NCI-H2081 treated with DMSO at 0.1 percent for 48 hours (cell line): Measurements from ENCODE around the gene XPO4.

ENCODE experiments used
- DNase-seq: peaks from one replicate; lab custom pipeline; 2025; lab: John Stamatoyannopoulos, UW

Gene XPO4

GRCh38 chr13:20728579-20729311 is 173.8 kb downstream of the XPO4 start:
- no peak for DNase-seq

- no peak for DNase-seq
These were observed 174.7 kb downstream of the XPO4 start for GRCh38 chr13:20727856-20728255.
